Smooth muscle cell (in vitro differentiated cells): ENCODE measurements around the gene CCDC85C. TPM values are rescaled to one million over a fixed set of nuclear protein-coding genes. Genes with fewer than 3 reads are reported as not detected.

Experiments
- DNase-seq: peaks from one replicate; lab custom pipeline; 2025; ENCODE audit not compliant: unreplicated experiment; lab: John Stamatoyannopoulos, UW
- H2AFZ ChIP-seq: fragments of 200-600 bp; sonication (generic); 2 replicates; pipeline ENCODE4 v1.6.0; 2016; ENCODE audit warnings: antibody characterized with exemption, low read depth, mild to moderate bottlenecking
- H3F3A ChIP-seq: fragments of 200-600 bp; sonication (generic); 2 replicates; pipeline ENCODE4 v1.6.0; 2017; ENCODE audit warnings: antibody characterized with exemption, low read depth
- H3K27ac ChIP-seq: fragments of 200-600 bp; sonication (generic); 2 replicates; pipeline ENCODE4 v1.5.1; 2016; ENCODE audit warnings: low read depth, mild to moderate bottlenecking
- H3K27me3 ChIP-seq: fragments of 200-600 bp; sonication (generic); 2 replicates; pipeline ENCODE4 v1.6.1; 2016; ENCODE audit warnings: low read depth, mild to moderate bottlenecking
- H3K36me3 ChIP-seq: fragments of 200-600 bp; sonication (generic); 2 replicates; pipeline ENCODE4 v1.5.1; 2016; ENCODE audit warnings: low read depth
- H3K4me1 ChIP-seq: fragments of 200-600 bp; sonication (generic); 2 replicates; pipeline ENCODE4 v1.5.1; 2016; ENCODE audit warnings: low read depth
- H3K4me2 ChIP-seq: fragments of 200-600 bp; sonication (generic); 2 replicates; pipeline ENCODE4 v1.6.0; 2016; ENCODE audit warnings: mild to moderate bottlenecking
- H3K4me3 ChIP-seq: fragments of 200-600 bp; sonication (generic); 2 replicates; pipeline ENCODE4 v1.5.1; 2016; ENCODE audit warnings: mild to moderate bottlenecking
- H3K79me2 ChIP-seq: fragments of 200-600 bp; sonication (generic); 2 replicates; pipeline ENCODE4 v1.6.0; 2016; ENCODE audit warnings: low read depth, mild to moderate bottlenecking
- H3K9ac ChIP-seq: fragments of 200-600 bp; sonication (generic); 2 replicates; pipeline ENCODE4 v1.6.0; 2016; ENCODE audit warnings: low read depth
- H3K9me3 ChIP-seq: fragments of 200-600 bp; sonication (generic); replicated peaks from 2 replicates; pipeline ENCODE4 v1.5.1; 2016; ENCODE audit warnings: low read depth
- H4K20me1 ChIP-seq: fragments of 200-600 bp; sonication (generic); 2 replicates; pipeline ENCODE4 v1.6.0; 2016; ENCODE audit warnings: low read depth
- WGBS: methylation state at CpG from one replicate; pipeline ENCODE4 v1.1.7; 2016; ENCODE audit warnings: low lambda C conversion rate; 5-methylcytosine and 5-hydroxymethylcytosine counted together
- polyA plus RNA-seq: library from polyadenylated mRNA; unstranded; fragments of >200 nt; fragmentation: Nextera tagmentation; extraction: Ambion mirVana; gene quantifications from 2 replicates; pipeline ENCODE4 v1.2.1, GENCODE V29; 2016
- total RNA-seq: library from RNA; depleted of rRNA; stranded (reverse); fragments of >200 nt; gene quantifications from 2 replicates; pipeline ENCODE4 v1.2.3, GENCODE V29; 2014
- TF ChIP-seq, protein P1 (sequence below): fragments of 200-600 bp; sonication (generic); IDR thresholded peaks from 2 replicates; pipeline ENCODE4 v1.5.1; 2017; ENCODE audit warnings: borderline replicate concordance, mild to moderate bottlenecking, antibody characterized with exemption; ENCODE audit not compliant: insufficient read depth, poor library complexity, severe bottlenecking

CCDC85C gene
- total and polyA plus RNA-seq, 2 experiments from 2014 or later, result 4.0 to 6.5 TPM

DNA sequence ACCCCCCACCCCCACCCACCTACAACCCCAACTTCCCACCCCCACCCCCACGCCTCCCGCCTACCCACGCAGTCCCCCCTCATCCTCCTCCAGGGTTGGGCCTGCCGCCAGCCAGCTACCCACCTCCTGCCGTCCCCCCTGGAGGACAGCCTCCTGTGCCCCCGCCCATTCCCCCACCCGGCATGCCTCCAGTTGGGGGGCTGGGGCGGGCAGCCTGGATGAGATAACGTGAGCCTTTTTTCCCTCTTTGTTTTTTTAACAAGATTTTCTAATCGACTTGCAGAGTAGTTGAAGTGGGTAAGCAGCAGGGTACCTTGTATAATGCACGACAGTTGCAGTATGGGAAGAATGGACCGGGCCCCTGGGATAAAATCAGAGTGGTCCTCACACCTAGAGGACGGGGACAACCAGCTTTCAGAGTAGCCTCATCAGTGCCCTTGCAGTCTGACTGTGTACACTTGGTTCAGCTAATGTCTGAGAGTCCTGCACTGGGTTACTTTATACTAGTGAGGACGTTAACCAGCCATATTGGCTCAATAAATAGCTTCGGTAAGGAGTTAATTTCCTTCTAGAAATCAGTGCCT lies 93.4 kb downstream of the CCDC85C start:
- WGBS, result 97% methylated on average over 10 of the region's 15 CpGs
- H3K36me3 ChIP-seq, result peaks cover 3% of the 10 kb centered on the region
- H4K20me1 ChIP-seq, result peaks cover 29% of the 10 kb centered on the region
- no peak overlapping the region for H3K27ac ChIP-seq
- no peaks in the 10 kb centered on the region for H3K9me3 ChIP-seq
- peaks cover 8% of the 10 kb centered on the region for H3F3A ChIP-seq
- no peak overlapping the region for H3K4me2 ChIP-seq
- H2AFZ ChIP-seq, result no peak overlapping the region
- no peaks in the 10 kb centered on the region for H3K27me3 ChIP-seq
- no peak overlapping the region for H3K9ac ChIP-seq
- H3K79me2 ChIP-seq, result no peaks in the 10 kb centered on the region
- no peaks in the 10 kb centered on the region for H3K4me1 ChIP-seq
- TF ChIP-seq, protein P1, sequence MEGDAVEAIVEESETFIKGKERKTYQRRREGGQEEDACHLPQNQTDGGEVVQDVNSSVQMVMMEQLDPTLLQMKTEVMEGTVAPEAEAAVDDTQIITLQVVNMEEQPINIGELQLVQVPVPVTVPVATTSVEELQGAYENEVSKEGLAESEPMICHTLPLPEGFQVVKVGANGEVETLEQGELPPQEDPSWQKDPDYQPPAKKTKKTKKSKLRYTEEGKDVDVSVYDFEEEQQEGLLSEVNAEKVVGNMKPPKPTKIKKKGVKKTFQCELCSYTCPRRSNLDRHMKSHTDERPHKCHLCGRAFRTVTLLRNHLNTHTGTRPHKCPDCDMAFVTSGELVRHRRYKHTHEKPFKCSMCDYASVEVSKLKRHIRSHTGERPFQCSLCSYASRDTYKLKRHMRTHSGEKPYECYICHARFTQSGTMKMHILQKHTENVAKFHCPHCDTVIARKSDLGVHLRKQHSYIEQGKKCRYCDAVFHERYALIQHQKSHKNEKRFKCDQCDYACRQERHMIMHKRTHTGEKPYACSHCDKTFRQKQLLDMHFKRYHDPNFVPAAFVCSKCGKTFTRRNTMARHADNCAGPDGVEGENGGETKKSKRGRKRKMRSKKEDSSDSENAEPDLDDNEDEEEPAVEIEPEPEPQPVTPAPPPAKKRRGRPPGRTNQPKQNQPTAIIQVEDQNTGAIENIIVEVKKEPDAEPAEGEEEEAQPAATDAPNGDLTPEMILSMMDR, result no peak
- DNase-seq, result no peak
- no peak overlapping the region for H3K4me3 ChIP-seq

DNA sequence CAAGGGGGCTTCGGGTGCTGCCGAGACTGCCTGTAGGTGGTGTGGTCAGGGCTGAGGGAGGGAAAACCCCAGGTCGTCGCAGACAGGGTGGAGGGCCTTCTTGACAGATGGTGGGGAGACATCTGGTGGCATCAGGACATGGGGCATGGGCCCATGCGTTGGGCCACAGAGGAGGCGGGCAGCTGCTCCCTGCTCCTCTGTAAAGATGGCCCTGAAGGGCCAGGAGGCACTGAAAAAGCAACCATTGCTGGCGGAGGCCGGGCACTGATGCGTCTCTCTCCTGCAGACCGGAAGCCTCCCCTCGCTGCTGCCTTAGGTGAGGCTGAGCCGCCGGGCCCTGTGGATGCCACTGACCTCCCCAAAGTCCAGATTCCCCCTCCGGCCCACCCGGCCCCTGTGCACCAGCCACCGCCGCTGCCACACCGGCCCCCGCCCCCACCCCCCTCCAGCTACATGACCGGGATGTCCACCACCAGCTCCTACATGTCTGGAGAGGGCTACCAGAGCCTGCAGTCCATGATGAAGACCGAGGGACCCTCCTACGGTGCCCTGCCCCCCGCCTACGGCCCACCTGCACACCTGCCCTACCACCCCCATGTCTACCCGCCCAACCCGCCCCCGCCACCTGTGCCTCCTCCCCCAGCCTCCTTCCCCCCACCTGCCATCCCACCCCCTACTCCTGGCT lies 94.0 kb downstream of the CCDC85C start:
- peaks cover 3% of the 10 kb centered on the region for H3K36me3 ChIP-seq
- no peak overlapping the region for H3K4me2 ChIP-seq
- no peak overlapping the region for H3K4me3 ChIP-seq
- no peaks in the 10 kb centered on the region for H3K27me3 ChIP-seq
- peaks cover 29% of the 10 kb centered on the region for H4K20me1 ChIP-seq
- TF ChIP-seq, protein P1, result no peak
- no peaks in the 10 kb centered on the region for H3K79me2 ChIP-seq
- H3K9ac ChIP-seq, result no peak overlapping the region
- DNase-seq, result no peak
- H3K27ac ChIP-seq, result no peak overlapping the region
- no peaks in the 10 kb centered on the region for H3K9me3 ChIP-seq
- WGBS, result 96% methylated on average over 10 of the region's 27 CpGs
- H2AFZ ChIP-seq, result no peak overlapping the region
- no peaks in the 10 kb centered on the region for H3K4me1 ChIP-seq
- H3F3A ChIP-seq, result peaks cover 8% of the 10 kb centered on the region

DNA sequence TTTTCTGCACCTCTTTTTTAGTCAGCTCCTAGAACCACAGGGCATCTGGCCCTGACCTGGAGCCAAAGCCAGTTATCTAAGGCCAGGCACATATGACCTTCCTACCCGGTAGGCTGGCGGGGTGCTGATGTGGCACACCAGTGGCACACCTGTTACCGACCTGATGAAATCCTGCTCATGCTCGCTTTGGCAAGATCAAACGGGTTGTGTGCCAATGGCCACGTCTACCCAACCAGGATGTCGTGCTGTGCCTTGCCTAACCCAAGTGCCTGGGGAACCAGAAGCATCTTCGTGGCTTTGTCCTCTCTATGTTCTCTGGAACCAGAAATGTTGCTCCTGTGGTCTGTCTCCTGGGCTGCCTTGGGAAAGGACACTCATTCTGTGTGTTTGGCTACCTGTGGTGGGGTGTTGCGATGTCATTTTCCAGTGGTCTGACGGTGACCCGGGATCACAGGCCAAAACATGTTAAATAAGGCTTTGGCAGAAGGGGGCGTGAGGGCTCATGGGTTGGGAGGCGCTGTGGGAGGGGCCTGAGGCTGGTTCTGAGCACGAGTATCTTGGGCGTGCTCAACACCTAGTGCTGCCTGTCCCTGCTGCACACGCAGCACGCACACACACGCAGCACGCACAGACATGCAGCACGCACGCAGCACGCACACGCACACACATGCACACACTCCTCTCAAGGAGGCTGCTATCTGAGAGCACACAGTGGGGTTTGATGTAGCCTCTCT lies 94.9 kb downstream of the CCDC85C start:
- Histone ChIP-seq H4K20me1 (peaks cover 29% of the 10 kb centered on the region), H3K4me3 (no peak overlapping the region), H2AFZ (no peak overlapping the region), H3K9me3 (no peaks in the 10 kb centered on the region), H3K4me1 (no peaks in the 10 kb centered on the region), H3K36me3 (peaks cover 6% of the 10 kb centered on the region), H3K79me2 (no peaks in the 10 kb centered on the region), H3K27ac (no peak overlapping the region), H3K27me3 (no peaks in the 10 kb centered on the region), H3F3A (peaks cover 8% of the 10 kb centered on the region), H3K9ac (no peak overlapping the region), H3K4me2 (no peak overlapping the region)
- no peak for DNase-seq
- 92% methylated on average over 22 of the region's 23 CpGs for WGBS
- TF ChIP-seq, protein P1, result no peak
